A172 (cell line): ENCODE results near the gene STPG4. TPM values are rescaled to one million over a fixed set of nuclear protein-coding genes. Genes with fewer than 3 reads are reported as not detected.

Source experiments
- DNase-seq: peaks from one replicate; pipeline ENCODE4 v3.0.0-alpha.2; 2015; ENCODE audit warnings: low spot score
- total RNA-seq: library from RNA; depleted of rRNA; stranded (reverse); fragments of >200 nt; shearing (Covaris generic); gene quantifications from 2 replicates; pipeline ENCODE4 v1.2.3, GENCODE V29; 2014

Gene STPG4
- total RNA-seq, 1 experiment from 2014 or later: 0.62 TPM

GRCh38 chr2:47088371-47089082, 66.6 kb downstream of the STPG4 start:
- DNase-seq: peak; percentile 75

DNA sequence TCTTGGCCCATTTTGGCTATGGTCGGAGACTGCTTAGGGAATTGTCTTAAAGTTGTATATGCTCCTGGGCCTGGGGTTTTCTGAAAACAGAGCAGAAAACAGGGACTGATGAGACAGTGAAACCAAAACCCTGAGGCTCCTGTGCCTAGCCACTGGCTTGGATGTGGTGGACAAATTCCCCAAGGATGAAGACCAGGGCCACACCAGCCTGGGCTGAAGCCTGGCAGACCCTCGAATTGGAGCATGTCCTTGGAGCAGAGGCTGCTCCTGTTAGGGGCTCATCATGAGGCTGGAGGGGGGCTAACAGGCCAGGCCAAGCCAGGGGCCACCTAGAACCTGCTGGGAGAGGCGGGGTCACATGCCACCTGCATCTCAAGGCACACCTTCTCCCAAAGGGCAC, 68.1 kb downstream of the STPG4 start:
- no peak for DNase-seq

DNA sequence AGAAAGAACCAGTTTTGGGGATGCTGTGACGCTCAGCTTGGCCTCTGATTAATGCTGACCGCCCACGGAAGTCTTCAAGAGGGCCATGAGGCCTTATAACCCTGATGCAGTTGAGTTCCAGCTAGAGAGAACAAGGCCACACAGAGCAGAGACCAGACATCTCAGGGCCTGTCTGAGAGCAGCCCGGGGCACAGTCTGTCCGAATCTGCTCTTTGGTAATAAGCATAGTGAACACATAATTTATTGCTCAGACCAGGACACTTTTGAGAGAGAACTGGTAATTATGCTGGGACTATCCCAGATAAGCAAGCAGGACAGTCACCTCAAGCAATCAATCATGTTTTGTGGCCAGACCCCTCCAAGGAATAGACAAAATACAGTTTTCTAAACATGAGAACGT, 68.5 kb downstream of the STPG4 start:
- peak; percentile 66 for DNase-seq

DNA sequence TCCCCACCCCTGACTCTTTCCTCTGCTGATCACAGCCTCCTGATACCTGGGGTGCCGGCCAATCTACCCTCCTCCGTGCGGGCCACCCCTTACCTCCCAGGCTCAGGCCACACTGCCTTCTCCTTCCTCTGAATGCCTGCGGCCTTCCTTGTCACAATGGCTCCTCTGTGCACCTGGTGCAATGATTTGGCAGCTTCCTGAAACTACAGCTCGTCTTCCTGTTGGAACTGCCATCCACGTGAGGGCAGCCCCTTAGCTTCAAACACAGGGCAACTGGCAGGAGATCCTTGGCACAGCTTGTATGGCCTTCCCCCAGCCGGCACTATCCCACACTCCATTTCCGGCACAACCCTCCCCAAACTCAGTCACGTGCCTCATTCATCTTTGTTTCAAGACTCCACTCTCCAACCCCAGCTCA, 69.0 kb downstream of the STPG4 start:
- no peak for DNase-seq

- no peak for DNase-seq
Measured at GRCh38 chr2:47083886-47084687, 71.0 kb downstream of the STPG4 start.

DNA sequence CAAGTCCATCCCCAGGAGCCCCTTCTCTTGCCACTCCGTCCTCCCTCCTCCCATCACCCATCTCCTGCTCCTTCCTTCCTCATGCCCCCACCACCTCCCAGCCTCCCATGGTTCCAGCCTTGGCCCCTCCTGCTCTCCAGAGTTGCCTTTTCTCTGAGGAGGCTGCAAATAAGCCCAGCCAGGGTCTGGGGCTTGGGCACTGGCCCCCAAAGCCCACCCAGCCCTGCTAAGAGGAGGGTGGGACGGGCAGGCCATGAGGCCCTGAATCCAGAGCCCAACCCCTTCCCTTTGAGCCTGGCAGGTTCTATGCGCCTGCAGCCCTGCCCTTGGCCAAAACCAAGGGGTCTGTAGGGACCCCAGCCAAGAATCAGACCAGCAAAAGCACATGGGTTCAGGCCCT, 71.6 kb downstream of the STPG4 start:
- DNase-seq: no peak

GRCh38 chr2:47083005-47083404, 72.1 kb downstream of the STPG4 start:
- DNase-seq: no peak

DNA sequence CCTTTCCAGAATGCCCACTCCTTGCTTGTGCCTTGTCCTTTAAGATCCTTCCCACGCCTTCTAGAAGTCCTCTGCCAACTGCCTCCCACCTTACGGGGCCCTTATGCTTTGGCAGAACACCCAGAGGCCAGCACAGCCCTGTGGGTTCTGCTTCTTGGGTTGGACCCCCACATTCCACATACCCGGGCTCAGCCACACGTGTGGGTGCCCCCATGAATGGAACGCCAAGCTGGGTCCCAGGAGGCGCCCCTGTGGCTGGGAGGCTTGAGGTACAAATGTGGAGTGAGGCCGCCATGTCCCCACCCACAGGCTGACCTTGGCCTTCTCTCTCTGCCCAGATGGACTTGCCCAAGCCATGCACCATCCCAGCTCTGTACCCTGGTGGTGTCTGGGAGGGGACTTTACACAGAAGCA, 74.2 kb downstream of the STPG4 start:
- no peak for DNase-seq

DNA sequence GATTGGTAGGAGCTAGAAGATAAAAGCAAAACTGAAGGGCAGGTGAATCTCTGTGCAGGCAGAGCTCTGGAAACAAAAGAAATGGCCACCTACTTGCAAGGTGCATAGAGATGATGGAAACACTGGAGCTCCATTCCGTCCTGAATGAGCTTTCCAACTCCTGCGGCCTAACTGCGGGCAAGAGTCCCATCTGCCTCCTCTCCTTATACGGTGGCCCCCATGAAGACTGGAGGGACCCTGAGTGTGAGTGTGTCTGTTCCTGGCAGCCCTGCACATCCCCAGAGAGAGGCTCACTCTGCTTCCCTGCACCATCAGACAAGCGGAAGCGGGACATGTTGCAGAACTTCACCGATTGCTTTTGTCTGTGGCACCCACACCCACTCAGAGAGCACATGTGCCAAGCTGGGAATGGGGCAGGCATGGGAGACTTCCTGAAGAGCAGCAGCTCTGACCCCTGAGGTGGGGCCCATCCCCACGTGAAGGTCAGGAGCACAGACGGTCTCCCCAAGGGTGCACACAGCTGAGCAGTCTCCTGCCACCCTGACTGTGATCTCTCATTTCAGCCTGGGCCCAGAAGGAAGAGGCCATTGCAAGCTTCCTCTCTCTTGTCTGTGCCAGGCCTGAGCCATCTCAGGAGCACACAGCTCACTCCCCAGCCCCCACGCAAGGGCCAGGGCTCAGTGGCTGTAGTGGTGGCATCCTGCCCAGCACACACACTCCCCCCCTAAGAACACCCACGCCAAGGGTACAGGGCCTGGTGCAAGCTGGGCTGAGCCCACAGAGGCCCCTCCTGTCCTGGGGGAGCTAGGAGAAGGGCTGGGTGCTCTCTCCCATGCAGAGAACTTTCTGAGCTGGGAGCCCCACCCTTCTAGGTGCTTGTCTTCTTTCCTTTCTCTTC, 75.3 kb downstream of the STPG4 start:
- DNase-seq: no peak

DNA sequence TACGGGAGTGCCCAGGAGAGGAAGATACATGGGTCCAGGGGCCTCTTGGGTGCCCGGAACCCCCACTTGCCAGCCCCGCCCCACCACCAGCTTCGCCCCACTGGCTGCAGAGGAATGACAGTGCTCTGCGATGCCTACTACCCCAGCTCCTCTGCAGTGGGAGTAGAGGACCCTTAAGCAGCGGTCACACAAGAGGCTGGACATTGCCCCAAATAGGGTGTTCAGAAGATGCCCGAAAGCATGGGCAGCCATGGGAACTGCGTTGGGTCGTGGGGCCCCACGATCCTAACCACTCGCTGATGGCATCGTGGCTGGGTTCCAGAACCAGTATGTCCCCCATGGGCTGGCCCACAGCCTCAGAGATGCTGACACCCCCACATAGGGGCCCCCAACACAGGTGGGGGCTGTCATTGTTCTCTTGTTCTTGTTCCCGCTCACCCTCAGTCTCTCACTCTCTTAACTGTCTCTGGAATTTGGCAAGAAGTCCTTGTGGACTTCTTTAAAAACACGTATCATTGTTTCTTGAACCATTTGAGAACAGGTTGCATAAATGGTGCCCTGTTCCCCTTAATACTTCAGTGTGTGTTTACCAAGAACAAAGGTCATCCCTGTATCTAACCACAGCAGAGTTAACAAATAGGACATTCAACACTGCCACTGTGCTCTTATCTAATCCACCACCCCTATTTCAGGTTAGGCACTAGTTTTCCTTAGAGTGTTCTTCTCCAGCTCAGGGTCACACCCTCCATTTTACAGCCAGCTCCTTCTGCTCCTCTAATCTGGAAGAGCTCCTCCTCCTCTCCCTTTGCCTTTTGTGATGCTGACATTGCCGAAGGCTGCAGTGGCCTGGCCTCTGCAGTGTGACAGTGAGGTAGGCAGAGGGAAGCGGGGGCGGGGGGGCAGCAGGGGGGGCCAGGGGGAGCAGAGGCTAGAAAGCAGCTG, 76.3 kb downstream of the STPG4 start:
- peak; percentile 68 for DNase-seq

DNA sequence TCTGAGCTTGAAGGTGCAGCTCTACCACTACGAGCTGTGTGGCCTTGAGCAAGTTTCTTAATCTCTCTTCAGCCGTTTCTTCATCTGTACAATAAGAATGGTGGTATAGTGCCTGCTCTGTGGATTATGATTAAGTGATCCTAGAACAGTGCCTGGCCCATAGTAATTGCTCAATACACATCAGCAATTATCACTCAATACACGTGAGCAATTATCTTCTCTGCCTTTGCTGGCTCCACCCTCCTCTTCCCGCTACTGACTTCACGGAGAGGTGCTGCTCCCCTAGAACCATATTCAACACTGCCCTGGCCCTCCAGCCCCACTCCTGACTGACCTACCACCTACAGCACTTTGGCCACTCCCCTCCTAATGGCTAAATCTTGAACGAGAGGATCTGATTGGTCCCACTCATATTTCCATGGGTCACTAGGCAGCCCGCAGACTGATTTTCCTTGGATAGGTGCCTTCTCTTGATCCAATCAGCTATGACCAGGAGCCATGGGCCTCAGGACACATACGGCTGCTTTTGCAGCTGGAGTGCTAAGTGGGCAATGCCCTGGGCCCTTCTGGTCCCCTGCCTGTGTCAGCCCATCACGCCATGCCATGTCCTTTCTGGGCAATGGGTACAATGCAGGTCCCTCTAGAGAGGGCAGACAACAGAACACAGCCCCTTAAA, 77.5 kb downstream of the STPG4 start:
- DNase-seq: no peak

DNA sequence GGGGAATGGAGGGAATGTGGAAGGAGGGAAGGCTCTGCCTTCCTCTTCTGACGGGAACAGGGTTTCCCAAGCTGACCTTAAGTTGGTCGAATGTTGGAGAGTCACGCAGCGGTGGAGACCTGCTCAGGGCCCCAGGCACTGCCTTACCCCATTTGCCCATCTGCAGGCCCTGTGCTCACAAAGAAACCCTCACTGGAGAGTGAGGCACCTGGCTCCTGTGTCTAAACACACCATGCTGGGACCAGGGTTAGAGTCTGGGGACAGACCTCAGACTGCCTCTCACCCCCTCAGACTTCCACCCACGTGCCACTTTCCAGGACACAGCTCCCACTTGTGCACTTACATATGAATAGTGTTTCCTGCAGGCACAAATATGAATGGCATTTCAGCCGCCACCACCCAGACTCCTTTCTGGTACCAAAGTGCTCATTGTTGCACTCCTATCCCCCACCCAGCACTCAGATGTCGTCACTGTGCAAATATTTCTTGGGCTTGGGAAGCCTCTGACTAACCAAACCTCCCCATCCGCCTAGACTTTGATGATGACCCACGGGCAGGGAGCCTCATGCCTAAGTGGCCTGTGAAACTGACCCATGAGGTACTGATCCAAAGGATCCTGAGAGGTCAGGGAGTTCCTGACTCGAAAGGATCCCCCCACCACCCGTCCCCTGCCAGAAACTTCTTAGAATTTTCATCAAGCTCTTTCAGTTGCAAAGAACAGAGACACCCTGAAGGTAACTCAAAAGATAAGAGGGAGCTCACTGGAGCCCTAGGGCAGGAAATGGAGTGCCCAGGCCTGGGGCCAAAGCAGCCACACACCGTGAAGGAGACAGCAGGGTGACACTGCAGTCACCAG, 78.3 kb downstream of the STPG4 start:
- DNase-seq: peak; percentile 100

DNA sequence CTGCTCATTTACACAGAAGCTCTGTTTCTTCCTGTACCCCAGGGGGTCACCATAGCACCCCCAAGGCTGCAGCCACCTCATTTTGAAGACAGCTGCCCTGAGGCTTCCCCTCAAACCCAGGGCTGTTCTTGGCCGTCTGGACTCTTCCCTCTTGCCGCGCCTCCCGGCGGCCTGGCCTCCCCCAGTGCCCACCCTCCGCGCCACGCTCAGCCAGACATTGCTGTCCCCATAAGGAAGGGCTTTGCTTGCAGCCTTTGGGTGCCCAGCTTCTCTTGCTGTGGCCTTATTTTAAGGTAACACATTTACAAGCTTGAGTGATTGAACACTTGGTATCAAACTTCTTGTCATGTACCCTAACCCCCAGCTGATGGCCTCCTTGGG, 79.0 kb downstream of the STPG4 start:
- no peak for DNase-seq

- peak; percentile 60 for DNase-seq
Measured at GRCh38 chr2:47075361-47076125, 79.6 kb downstream of the STPG4 start.

- no peak for DNase-seq
Measured at GRCh38 chr2:47074691-47075090, 80.4 kb downstream of the STPG4 start.

- no peak for DNase-seq
Measured at GRCh38 chr2:47073641-47074040, 81.5 kb downstream of the STPG4 start.

DNA sequence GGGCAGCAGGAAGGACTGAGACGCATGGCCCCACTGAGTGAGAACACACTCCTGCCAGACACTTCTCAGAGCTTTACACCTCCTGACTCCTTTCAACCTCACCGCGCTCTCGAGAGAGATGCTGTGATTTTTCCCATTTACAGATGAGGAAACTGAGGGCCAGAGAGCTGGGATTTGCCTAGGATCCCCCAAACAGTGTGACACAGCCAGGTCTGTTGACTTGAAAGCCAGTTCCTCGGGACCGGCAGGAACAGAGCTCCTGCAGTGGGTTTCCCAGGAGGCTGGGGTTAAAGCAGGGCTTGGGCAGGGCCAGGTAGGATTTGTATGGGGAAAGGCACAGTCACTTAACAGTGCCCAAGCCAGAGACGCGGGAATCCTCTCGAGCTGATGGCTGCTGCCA, 81.9 kb downstream of the STPG4 start:
- no peak for DNase-seq

DNA sequence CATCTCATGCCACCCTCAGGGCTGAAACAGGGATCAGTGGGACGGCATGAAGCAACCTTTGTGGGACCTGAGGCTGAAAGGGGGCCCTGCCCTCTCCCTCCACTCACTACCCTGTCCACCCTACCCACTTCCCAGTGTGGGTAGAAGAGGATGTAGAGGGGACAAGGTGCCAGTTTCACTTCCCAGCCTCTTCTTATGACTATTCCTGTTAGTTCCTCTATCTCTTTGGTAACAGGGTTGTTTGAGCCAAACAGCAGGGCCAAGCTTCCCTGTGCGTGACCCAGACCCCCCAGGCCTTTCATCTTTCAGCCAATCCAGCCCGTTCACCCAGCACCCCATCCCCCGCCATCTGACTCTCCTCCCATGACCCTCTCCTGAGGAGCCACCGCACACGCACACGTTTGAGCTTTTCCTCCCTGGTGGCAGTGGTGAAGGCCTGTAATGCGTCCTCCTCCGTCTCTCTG, 82.3 kb downstream of the STPG4 start:
- DNase-seq: no peak
